Measurements from ENCODE around the gene SLC17A7.

- no peak for TF ChIP-seq CTCF (conservative IDR thresholded peaks at IDR 0.05 in 1 of 2, IDR thresholded peaks at IDR 0.05 in 1 of 2; ENCODE audit: low read depth in 1 of 2, low read length in 2 of 2)
- TF ChIP-seq EZH2 (IDR thresholded peaks at IDR 0.05; ENCODE audit: low read length, missing control alignments) = no peak
These were observed 43.2 kb downstream of the SLC17A7 start for GRCh38 chr19:49398001-49398615.

Data from fibroblast of lung (primary cell).